ENCODE measurements around the gene TAL2. TPM values are rescaled to one million over a fixed set of nuclear protein-coding genes. Genes with fewer than 3 reads are reported as not detected.

Gene TAL2
- total RNA-seq, 1 experiment from 2014 or later, result not detected

DNA sequence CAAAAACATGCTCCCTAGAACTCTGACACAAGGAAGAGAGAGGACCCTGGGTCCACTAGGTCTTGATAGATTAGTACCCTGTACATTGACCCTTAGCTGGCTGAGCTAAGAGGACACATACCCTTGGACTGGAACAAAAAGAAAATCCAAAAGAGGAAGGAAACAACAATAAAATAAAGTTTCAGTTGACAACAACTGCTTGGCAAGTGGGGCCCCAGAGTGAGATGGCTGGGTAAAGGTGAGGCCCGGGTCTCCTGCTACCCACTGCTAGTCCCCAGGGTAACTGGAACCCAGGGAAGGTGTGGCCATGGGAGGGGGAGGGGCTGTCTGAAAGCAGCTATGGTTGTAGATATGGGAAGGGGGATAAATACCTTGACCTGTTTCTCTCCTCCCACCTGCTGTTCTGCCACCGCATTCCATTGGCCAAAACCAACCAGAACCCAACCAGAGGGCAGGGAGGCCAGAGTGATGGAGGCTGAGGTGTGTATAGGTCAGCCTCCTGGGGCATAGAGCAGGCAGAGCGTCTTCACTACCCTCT lies 11.7 kb downstream of the TAL2 start:
- Mint-ChIP-seq H3K9me3 (ENCODE audit: unreplicated experiment) (no peaks in the 10 kb centered on the region), H3K27ac (ENCODE audit: low read depth, unreplicated experiment) (no peak overlapping the region)
- no peak for TF ChIP-seq CTCF (IDR thresholded peaks at IDR 0.05; ENCODE audit: unreplicated experiment)

GRCh38 chr9:105676351-105676923 lies 14.2 kb downstream of the TAL2 start:
- Mint-ChIP-seq H3K4me1 (ENCODE audit: insufficient read depth, unreplicated experiment) (no peaks in the 10 kb centered on the region), H3K27me3 (ENCODE audit: insufficient read depth, unreplicated experiment) (no peaks in the 10 kb centered on the region), H3K36me3 (ENCODE audit: insufficient read depth, unreplicated experiment) (no peaks in the 10 kb centered on the region), H3K27ac (ENCODE audit: low read depth, unreplicated experiment) (no peak overlapping the region), H3K9me3 (ENCODE audit: unreplicated experiment) (no peaks in the 10 kb centered on the region), H3K4me3 (ENCODE audit: unreplicated experiment) (no peak overlapping the region)
- ChIA-PET POLR2A (no interaction called here), CTCF (no interaction called here)
- DNase-seq (ENCODE audit: unreplicated experiment), result no peak
- no peak for TF ChIP-seq CTCF (IDR thresholded peaks at IDR 0.05; ENCODE audit: unreplicated experiment)
- no TSS peak for BruUV-seq (replicated peaks)
- intact Hi-C loops (cut with micrococcal nuclease), result no loop called here

More for the DNA sequence above, 11.7 kb downstream of the TAL2 start:
- DNase-seq (ENCODE audit: unreplicated experiment), result no peak
- CTCF ChIA-PET, result interaction anchor here (0.6 to 1.1 kb wide), 2 partner anchors 55 to 404 kb away, joined by 3 read pairs; no protein-coding TSS in a partner anchor
- POLR2A ChIA-PET, result no interaction called here
- H3K27me3 Mint-ChIP-seq (ENCODE audit: insufficient read depth, unreplicated experiment), result no peaks in the 10 kb centered on the region
- H3K4me3 Mint-ChIP-seq (ENCODE audit: unreplicated experiment), result no peak overlapping the region
- no peaks in the 10 kb centered on the region for H3K36me3 Mint-ChIP-seq (ENCODE audit: insufficient read depth, unreplicated experiment)
- intact Hi-C loops (cut with micrococcal nuclease), result no loop called here
- no TSS peak for BruUV-seq (replicated peaks)
- no peaks in the 10 kb centered on the region for H3K4me1 Mint-ChIP-seq (ENCODE audit: insufficient read depth, unreplicated experiment)

- Mint-ChIP-seq H3K9me3 (ENCODE audit: unreplicated experiment) (no peaks in the 10 kb centered on the region), H3K4me3 (ENCODE audit: unreplicated experiment) (no peak overlapping the region), H3K27ac (ENCODE audit: low read depth, unreplicated experiment) (no peak overlapping the region), H3K4me1 (ENCODE audit: insufficient read depth, unreplicated experiment) (no peaks in the 10 kb centered on the region), H3K27me3 (ENCODE audit: insufficient read depth, unreplicated experiment) (no peaks in the 10 kb centered on the region), H3K36me3 (ENCODE audit: insufficient read depth, unreplicated experiment) (no peaks in the 10 kb centered on the region)
- no peak for TF ChIP-seq CTCF (IDR thresholded peaks at IDR 0.05; ENCODE audit: unreplicated experiment)
- intact Hi-C loops (cut with micrococcal nuclease), result no loop called here
- CTCF ChIA-PET, result interaction anchor here (0.7 kb wide), 1 partner anchor 41 kb away, joined by 3 read pairs; no protein-coding TSS in a partner anchor
- POLR2A ChIA-PET, result no interaction called here
- DNase-seq (ENCODE audit: unreplicated experiment), result no peak
- no TSS peak for BruUV-seq (replicated peaks)
These were observed 15.9 kb downstream of the TAL2 start for GRCh38 chr9:105678163-105678562.

GRCh38 chr9:105678781-105679180 lies 16.5 kb downstream of the TAL2 start:
- no peak for TF ChIP-seq CTCF (IDR thresholded peaks at IDR 0.05; ENCODE audit: unreplicated experiment)
- H3K36me3 Mint-ChIP-seq (ENCODE audit: insufficient read depth, unreplicated experiment), result no peaks in the 10 kb centered on the region
- no peaks in the 10 kb centered on the region for H3K9me3 Mint-ChIP-seq (ENCODE audit: unreplicated experiment)
- H3K27me3 Mint-ChIP-seq (ENCODE audit: insufficient read depth, unreplicated experiment), result no peaks in the 10 kb centered on the region
- no peak overlapping the region for H3K27ac Mint-ChIP-seq (ENCODE audit: low read depth, unreplicated experiment)
- H3K4me3 Mint-ChIP-seq (ENCODE audit: unreplicated experiment), result no peak overlapping the region
- ChIA-PET CTCF (interaction anchor here (0.7 kb wide), 1 partner anchor 40 kb away, joined by 3 read pairs; no protein-coding TSS in a partner anchor), POLR2A (no interaction called here)
- no peaks in the 10 kb centered on the region for H3K4me1 Mint-ChIP-seq (ENCODE audit: insufficient read depth, unreplicated experiment)
- BruUV-seq (replicated peaks), result no TSS peak
- intact Hi-C loops (cut with micrococcal nuclease), result no loop called here
- no peak for DNase-seq (ENCODE audit: unreplicated experiment)
